PFSK-1 (cell line): ENCODE data around the gene RNF183.

Experiments used
- FOXP2 ChIP-seq: optimal IDR thresholded peaks from 2 replicates; pipeline ENCODE3; 2011; ENCODE audit warnings: borderline replicate concordance, control low read depth, inconsistent platforms; ENCODE audit not compliant: insufficient read depth; ENCODE audit errors: extremely low read length, extremely low read depth
- POLR2AphosphoS5 ChIP-seq: IDR thresholded peaks from 2 replicates; pipeline ENCODE4 v1.6.1; 2012; ENCODE audit warnings: low read depth, mild to moderate bottlenecking, control low read depth, low read length, moderate library complexity
- REST ChIP-seq, 2 experiments: IDR thresholded peaks; 2 replicates each; pipeline versions ENCODE4 v1.6.1 to v1.8.0; 2011 to 2012; ENCODE audit warnings: low read depth in 2 of 2, low read length in 2 of 2, control low read depth in 1 of 2, inconsistent platforms in 1 of 2, mild to moderate bottlenecking in 1 of 2, moderate library complexity in 1 of 2; ENCODE audit not compliant: insufficient read depth in 1 of 2
- SIN3A ChIP-seq: IDR thresholded peaks from 2 replicates; pipeline ENCODE4 v1.6.1; 2012; ENCODE audit warnings: mild to moderate bottlenecking, low read length, moderate library complexity, borderline replicate concordance; ENCODE audit not compliant: insufficient read depth
- TAF1 ChIP-seq: IDR thresholded peaks from 2 replicates; pipeline ENCODE4 v1.6.1; 2012; ENCODE audit warnings: low read length, control low read depth, borderline replicate concordance; ENCODE audit not compliant: insufficient read depth

RNF183 gene

GRCh38 chr9:113267911-113268566, 35.1 kb downstream of the RNF183 start:
- TF ChIP-seq REST (IDR thresholded peaks at IDR 0.05; ENCODE audit: insufficient read depth in 1 of 2, low read depth in 2 of 2, low read length in 2 of 2) (no peak), SIN3A (no peak), FOXP2 (no peak), TAF1 (no peak), POLR2AphosphoS5 (no peak)

GRCh38 chr9:113266174-113266573, 37.0 kb downstream of the RNF183 start:
- TF ChIP-seq REST (IDR thresholded peaks at IDR 0.05; ENCODE audit: insufficient read depth in 1 of 2, low read depth in 2 of 2, low read length in 2 of 2) (no peak), POLR2AphosphoS5 (no peak), SIN3A (no peak)

GRCh38 chr9:113261917-113262671, 41.1 kb downstream of the RNF183 start:
- no peak for TF ChIP-seq SIN3A
- TF ChIP-seq TAF1: no peak
- TF ChIP-seq FOXP2: no peak
- no peak for TF ChIP-seq POLR2AphosphoS5
- no peak for TF ChIP-seq REST (IDR thresholded peaks at IDR 0.05; ENCODE audit: insufficient read depth in 1 of 2, low read depth in 2 of 2, low read length in 2 of 2)

GRCh38 chr9:113258282-113258681, 44.9 kb downstream of the RNF183 start:
- TF ChIP-seq REST (IDR thresholded peaks at IDR 0.05; ENCODE audit: insufficient read depth in 1 of 2, low read depth in 2 of 2, low read length in 2 of 2) (no peak), FOXP2 (no peak)

- TF ChIP-seq REST (IDR thresholded peaks at IDR 0.05; ENCODE audit: insufficient read depth in 1 of 2, low read depth in 2 of 2, low read length in 2 of 2) (no peak), TAF1 (no peak), FOXP2 (no peak), SIN3A (no peak), POLR2AphosphoS5 (no peak)
Measured at GRCh38 chr9:113257863-113258262, 45.3 kb downstream of the RNF183 start.
